T-helper 2 cell (primary cell): ENCODE measurements around the gene ZNF408.

Experiments used
- DNase-seq, 5 experiments: peaks; one replicate each; pipeline versions ENCODE4 v3.0.0 to v3.0.0-alpha.2; 2012 to 2022

Gene ZNF408

DNA sequence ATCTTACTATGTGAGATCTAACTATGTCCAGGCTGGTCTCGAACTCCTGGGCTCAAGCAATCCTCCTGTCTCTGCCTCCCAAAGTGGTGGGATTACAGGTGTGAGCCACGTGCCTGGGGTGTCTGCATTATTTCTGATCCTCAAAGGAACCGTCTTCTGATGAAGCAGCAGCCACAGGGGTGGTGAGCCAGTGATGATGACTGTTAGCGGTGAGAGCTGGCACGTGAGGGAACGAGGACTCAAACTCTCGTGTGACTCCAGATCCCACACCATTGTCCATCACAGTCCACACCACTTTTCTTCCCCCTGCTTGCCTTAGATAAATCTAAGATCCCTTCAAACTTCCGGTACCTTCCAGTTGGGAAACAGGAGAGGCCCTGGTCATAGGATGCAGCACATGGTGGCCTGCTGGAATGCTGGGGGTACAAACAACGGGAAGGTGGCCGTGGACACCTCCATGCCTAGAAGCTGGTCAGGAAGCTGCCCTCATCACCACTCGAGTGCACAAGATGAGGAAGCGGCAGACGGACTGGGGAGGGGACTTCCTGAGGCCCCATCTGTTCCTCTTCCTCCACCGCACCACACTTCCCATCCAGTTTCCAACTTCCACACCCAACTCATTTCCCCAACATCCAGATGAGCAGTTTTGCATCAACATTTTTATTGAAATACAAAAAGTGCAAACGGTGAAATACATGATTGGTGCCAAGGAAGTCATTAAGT, 24.2 kb upstream of the ZNF408 start:
- DNase-seq, result no peak

- DNase-seq, result no peak
Measured at GRCh38 chr11:46677169-46677568, 23.7 kb upstream of the ZNF408 start.

- DNase-seq, result no peak
Measured at GRCh38 chr11:46677991-46678740, 22.7 kb upstream of the ZNF408 start.

DNA sequence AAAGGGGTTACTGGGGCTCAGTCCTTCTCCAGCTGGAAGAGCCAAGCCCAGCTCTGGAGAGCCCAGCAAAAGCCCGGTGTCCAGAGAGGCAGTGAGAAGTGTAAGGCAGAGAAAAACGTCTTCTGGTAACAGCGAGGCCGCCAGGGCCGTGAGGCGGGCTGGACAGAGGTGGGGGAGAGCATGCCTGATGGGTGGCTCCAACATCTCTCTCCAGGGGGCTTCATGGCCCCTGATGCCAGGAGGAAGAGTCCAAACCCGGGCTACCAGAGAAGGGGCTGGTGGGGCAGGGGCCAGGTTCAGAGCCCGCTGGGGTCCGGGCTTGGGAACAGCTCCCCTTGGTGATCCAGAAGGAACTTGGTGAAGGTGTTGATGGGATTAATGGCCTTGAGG, 22.1 kb upstream of the ZNF408 start:
- no peak for DNase-seq

- no peak for DNase-seq
Measured at GRCh38 chr11:46679241-46680163, 21.3 kb upstream of the ZNF408 start.

GRCh38 chr11:46680164-46680760, 20.6 kb upstream of the ZNF408 start:
- no peak for DNase-seq

- DNase-seq, result no peak
Measured at GRCh38 chr11:46680815-46681214, 20.0 kb upstream of the ZNF408 start.

DNA sequence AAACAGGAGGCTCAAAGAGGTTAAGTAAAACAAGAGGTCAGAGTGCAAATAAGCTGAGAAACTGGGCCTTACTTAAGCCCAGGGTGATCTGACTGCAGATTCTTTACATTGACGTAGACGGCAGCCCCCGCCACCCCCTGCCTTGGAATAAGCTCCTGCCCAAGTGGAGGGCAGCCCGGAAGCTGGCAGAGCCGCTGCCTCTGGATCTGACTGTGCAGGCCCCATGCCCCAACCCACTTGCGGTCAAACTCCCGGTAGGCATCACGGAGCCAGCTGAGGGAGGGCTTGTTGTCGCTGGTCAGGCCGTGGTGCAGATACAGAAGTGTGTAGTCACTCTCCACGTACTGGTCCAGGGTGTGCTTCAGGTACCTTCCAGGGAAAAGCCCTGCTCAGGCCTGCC, 19.0 kb upstream of the ZNF408 start:
- no peak for DNase-seq

GRCh38 chr11:46682773-46683752, 17.8 kb upstream of the ZNF408 start:
- DNase-seq, result no peak

- no peak for DNase-seq
Measured at GRCh38 chr11:46684367-46684766, 16.5 kb upstream of the ZNF408 start.

- DNase-seq, result no peak
Measured at GRCh38 chr11:46686886-46687795, 13.7 kb upstream of the ZNF408 start.

DNA sequence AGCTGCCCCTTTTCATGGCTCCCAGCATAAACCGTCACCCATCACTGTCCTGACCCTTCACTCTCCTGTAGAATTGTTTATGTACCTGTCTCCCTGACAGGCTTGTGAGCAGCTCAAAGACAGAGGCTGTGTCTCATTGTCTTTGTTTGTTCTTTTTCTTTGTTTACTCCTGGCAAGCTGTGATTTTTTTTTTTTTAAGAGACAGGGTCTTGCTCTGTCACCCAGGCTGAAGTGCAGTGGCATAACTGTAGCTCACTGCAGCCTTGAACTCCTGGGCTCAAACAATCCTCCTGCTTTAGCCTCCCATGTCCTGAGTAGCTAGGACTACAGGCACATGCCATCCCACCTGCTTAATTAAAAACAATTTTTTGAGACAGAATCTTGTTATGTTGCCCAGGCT, 10.1 kb upstream of the ZNF408 start:
- DNase-seq, result no peak

DNA sequence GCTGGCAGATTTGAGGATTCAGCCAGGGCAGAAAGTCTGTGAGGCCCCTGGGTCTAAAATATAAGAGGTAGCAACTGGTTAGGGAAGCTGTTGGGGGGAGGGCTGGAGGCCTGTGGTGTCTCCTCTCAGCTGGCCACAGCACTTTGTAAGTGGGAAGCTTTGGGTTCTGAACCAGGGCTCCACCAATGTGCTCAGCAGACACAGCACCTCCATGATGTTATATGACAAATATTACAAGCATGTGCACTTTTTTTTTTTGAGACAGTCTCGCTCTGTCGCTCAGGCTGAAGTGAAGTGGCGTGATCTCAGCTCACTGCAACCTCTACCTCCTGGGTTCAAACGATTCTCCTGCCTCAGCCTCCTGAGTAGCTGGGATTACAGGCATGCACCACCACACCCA, 8.4 kb upstream of the ZNF408 start:
- no peak for DNase-seq

DNA sequence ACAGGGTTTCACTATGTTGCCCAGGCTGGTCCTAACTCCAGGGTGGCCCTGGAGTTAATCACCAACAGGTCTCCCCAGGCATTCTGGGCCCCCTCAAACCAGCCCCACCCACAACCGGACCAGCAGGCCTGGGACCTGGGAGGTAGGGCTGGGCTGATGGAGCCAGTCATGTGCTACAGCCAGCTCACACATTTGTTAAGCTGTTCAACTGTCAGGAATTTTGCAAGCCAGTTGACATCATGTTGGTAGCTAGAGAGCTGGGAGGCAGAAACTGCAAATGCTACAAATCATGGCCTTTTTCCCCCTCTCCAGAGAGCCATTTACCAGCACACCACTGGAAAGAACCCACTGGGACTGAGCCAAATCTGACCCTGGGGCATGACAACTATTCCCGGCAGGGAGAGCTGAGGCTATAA, 7.2 kb upstream of the ZNF408 start:
- no peak for DNase-seq

DNA sequence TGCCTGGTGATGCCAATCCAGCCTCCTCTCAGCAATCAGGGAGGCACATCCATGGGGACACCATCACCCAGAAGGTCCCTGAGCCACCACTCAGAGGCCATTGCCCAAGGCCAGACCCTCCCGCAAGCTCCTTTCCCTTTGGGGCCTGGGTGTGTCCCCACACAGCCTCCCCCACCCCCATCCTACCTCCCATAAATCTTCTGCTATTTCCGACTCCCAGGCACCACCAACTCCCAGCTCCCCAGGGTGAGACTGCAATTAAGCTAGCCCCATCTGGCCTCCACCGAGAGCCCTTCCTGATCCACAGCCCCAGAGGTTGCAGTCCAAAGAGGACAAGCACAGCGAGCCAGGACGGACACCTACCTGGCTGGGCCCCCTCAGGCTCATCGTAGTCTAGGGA, 6.8 kb upstream of the ZNF408 start:
- DNase-seq, result no peak

DNA sequence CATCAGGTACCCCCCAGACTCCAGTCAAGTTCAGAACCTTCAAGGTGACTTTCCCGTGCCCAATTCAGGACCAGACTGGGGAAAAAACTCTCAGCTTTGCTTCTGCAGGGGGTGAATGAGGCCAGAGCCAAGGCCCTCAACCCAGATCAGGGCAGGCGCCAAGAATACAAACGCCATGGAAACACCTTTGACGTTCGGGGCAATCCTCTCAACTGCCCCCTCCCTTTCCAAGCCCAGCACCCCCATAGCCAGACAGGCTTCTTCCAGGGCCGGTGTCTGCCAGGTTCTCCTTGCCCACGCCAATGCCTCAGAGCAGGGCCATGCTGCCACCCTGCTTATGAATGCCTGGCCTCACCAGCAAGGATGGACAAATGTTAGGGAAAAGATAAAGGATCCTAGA, 6.2 kb upstream of the ZNF408 start:
- no peak for DNase-seq

DNA sequence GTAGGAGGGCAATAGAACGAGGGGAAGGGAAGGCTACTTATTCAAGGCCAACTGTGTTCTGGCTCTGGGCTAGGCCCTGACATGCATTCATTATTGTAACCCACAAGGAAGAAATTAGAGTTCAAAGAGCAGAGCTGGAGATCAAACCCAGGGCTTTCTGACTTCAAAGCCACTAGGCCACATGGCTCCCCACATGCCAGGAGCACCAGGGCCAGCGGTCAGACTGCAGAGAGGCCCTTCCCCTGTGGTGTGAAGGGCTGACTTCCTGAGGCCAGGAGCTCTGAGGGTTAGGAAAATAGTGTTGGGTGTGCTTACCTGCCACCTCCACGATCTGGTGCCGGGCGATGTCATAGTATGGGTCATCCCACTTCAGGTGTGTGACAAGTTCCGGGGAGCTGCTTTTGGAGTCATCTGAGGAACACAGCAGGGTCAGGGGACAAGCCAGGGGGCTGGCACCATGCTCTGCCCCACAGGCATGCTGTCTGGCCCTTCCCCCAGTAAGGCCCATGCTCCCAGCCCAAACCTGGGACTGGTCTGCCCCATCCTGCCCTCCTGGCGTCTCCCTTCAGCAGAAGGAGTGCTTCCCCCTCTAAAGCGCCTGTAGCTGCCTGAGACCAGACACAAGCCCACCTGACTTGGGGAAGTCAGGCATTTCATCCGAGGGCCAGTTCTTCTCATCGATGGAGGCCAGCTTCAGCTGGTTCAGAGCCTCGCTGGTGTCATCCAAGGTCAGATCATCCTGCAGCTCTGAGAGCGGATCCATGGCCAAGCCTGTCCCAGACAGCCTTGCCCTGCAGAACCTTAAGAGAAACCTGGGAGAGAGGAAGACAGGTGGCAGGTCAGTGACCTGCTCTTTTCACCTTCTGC, 5.3 kb upstream of the ZNF408 start:
- no peak for DNase-seq

- DNase-seq, result no peak
Measured at GRCh38 chr11:46696212-46696558, 4.6 kb upstream of the ZNF408 start.

GRCh38 chr11:46697303-46697702, 3.5 kb upstream of the ZNF408 start:
- DNase-seq, result no peak

DNA sequence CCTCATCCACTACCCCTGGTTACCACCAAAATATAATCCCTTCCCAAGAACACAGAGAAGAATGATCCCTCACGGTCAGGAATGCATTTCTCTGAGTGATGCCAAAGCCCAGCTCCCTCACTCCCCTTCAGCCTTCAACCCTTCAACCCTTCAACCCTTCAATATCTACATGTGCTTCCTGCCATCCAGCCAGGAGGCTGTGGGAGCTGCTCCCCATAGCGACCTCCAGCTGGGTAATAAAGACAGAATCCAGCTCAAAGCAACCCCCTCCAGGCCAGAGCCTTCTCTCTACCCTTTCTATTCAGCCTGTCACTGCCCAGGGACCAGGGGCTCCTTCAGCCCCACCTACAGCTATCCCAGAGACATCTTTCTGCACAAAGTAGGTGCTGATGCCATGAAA, 3.1 kb upstream of the ZNF408 start:
- DNase-seq, result no peak
